HG02588 (cell line): ENCODE measurements around the gene TRIM75.
"Not testable (repeated sequence)": the region's sequence is repeated elsewhere in the genome, so short reads cannot be mapped to it uniquely, and the experiment has no call there.

ENCODE experiments used
- ATAC-seq: cut with Tn5 transposase; IDR thresholded peaks from one replicate; pipeline ENCODE4 v1.9.1; 2021; ENCODE audit warnings: mild to moderate bottlenecking, moderate library complexity; ENCODE audit not compliant: unreplicated experiment

The TRIM75 gene

GRCh38 chr4:165053645-165054044 is at the start of gene TRIM75:
Gene TRIM75 (plus strand): TSS chr4:165053866. CDS start chr4:165059148, 5,282 bp downstream.
- no peak for ATAC-seq

- ATAC-seq, result no peak
These were observed 48.2 kb upstream of the TRIM75 start for GRCh38 chr4:165005352-165005925.

- no peak for ATAC-seq
These were observed 47.2 kb upstream of the TRIM75 start for GRCh38 chr4:165006456-165006855.

- no peak for ATAC-seq
These were observed 46.8 kb upstream of the TRIM75 start for GRCh38 chr4:165006886-165007285.

- no peak for ATAC-seq
These were observed 44.0 kb upstream of the TRIM75 start for GRCh38 chr4:165009493-165010227.

- no peak for ATAC-seq
These were observed 43.2 kb upstream of the TRIM75 start for GRCh38 chr4:165010487-165010886.

- no peak for ATAC-seq
These were observed 42.7 kb upstream of the TRIM75 start for GRCh38 chr4:165010991-165011390.

- ATAC-seq, result no peak
These were observed 42.3 kb upstream of the TRIM75 start for GRCh38 chr4:165011403-165011802.

GRCh38 chr4:165013691-165014090 is 40.0 kb upstream of the TRIM75 start:
- no peak for ATAC-seq

GRCh38 chr4:165016971-165017370 is 36.7 kb upstream of the TRIM75 start:
- ATAC-seq, result peak; percentile 57

GRCh38 chr4:165019995-165020394 is 33.7 kb upstream of the TRIM75 start:
- not testable (repeated sequence) for ATAC-seq

- not testable (repeated sequence) for ATAC-seq
These were observed 27.9 kb upstream of the TRIM75 start for GRCh38 chr4:165025782-165026181.

GRCh38 chr4:165027762-165028402 is 25.8 kb upstream of the TRIM75 start:
- no peak for ATAC-seq

GRCh38 chr4:165031436-165032211 is 22.0 kb upstream of the TRIM75 start, which contains the start of gene TRIM60:
Gene TRIM60 (plus strand): TSS chr4:165031999. CDS start chr4:165040073, 8,074 bp downstream.
- ATAC-seq, result no peak

- no peak for ATAC-seq
These were observed 5.5 kb upstream of the TRIM75 start for GRCh38 chr4:165048170-165048569.

GRCh38 chr4:165052627-165053026 is 1.0 kb upstream of the TRIM75 start:
- ATAC-seq, result no peak

GRCh38 chr4:165055601-165056000 is 1.9 kb downstream of the TRIM75 start:
- no peak for ATAC-seq

GRCh38 chr4:165058666-165059065 is 5.0 kb downstream of the TRIM75 start:
- ATAC-seq, result no peak

GRCh38 chr4:165059386-165059785 is 5.7 kb downstream of the TRIM75 start:
- ATAC-seq, result no peak

GRCh38 chr4:165060938-165061337 is 7.3 kb downstream of the TRIM75 start:
- no peak for ATAC-seq

- no peak for ATAC-seq
These were observed 16.9 kb downstream of the TRIM75 start for GRCh38 chr4:165070560-165070959.
